ENCODE results near the gene VAMP1. TPM values are rescaled to one million over a fixed set of nuclear protein-coding genes. Genes with fewer than 3 reads are reported as not detected.

Gene VAMP1
- total RNA-seq (2013; cell fraction: nucleolus; rRNA removed), result 46.0 and 47.7 TPM in 2 replicates
- 28.9 and 31.5 TPM in 2 replicates for total RNA-seq (2014; rRNA removed)
- total RNA-seq (2014; rRNA removed; fragmentation: Illumina TruSeq; extraction: Trizol), result 14.8 and 16.6 TPM in 2 replicates
- 26.0 and 26.2 TPM in 2 replicates for total RNA-seq (2021)
- 23.5 TPM for polyA plus RNA-seq (2011; ENCODE audit: low read depth)
- 37.1 and 41.3 TPM in 2 replicates for polyA plus RNA-seq (2011; rRNA removed)
- polyA plus RNA-seq (2011; cell fraction: cytosol; rRNA removed), result 43.5 and 45.8 TPM in 2 replicates
- polyA plus RNA-seq (2011; cell fraction: nucleus; rRNA removed), result 155 and 209 TPM in 2 replicates
- 33.3 and 39.4 TPM in 2 replicates for polyA plus RNA-seq (2012)
- 32.3 and 36.1 TPM in 2 replicates for polyA plus RNA-seq (2014; fragmentation: Illumina TruSeq; extraction: Trizol)
- polyA plus RNA-seq (2014; fragmentation: Nextera tagmentation; extraction: Ambion mirVana), result 1 to 10 TPM; 4.8 to 8.8 TPM
- polyA plus RNA-seq (2014; rRNA removed), result 121 and 123 TPM in 2 replicates
- polyA plus RNA-seq (2016; fragmentation: Nextera tagmentation; extraction: Ambion mirVana), result 10 to 100 TPM; 25.9 to 28.9 TPM
- polyA minus RNA-seq (2011; rRNA and poly(A)+ RNA removed), result 15.5 and 19.4 TPM in 2 replicates
- polyA minus RNA-seq (2011; cell fraction: cytosol; rRNA and poly(A)+ RNA removed), result 8.6 and 14.3 TPM in 2 replicates
- 19.2 and 24.9 TPM in 2 replicates for polyA minus RNA-seq (2011; cell fraction: nucleus; rRNA and poly(A)+ RNA removed)
- percentile 93 among the genes with signal in this experiment for Bru-seq, nascent RNA
- percentile 82 among the genes with signal in this experiment for BruChase-seq, experiment 1, labeled RNA remaining after a 6-hour chase
- percentile 90 among the genes with signal in this experiment for BruChase-seq, experiment 2, labeled RNA remaining after a 2-hour chase
- long read RNA-seq, experiment 1, partial matches to known transcripts, result 0 of 3 reads
- long read RNA-seq, experiment 1, other reads (novel, unspliced or antisense), result 2 of 3 reads
- long read RNA-seq, experiment 2, partial matches to known transcripts, result 0 of 2 reads
- long read RNA-seq, experiment 2, other reads (novel, unspliced or antisense), result 2 of 2 reads

DNA sequence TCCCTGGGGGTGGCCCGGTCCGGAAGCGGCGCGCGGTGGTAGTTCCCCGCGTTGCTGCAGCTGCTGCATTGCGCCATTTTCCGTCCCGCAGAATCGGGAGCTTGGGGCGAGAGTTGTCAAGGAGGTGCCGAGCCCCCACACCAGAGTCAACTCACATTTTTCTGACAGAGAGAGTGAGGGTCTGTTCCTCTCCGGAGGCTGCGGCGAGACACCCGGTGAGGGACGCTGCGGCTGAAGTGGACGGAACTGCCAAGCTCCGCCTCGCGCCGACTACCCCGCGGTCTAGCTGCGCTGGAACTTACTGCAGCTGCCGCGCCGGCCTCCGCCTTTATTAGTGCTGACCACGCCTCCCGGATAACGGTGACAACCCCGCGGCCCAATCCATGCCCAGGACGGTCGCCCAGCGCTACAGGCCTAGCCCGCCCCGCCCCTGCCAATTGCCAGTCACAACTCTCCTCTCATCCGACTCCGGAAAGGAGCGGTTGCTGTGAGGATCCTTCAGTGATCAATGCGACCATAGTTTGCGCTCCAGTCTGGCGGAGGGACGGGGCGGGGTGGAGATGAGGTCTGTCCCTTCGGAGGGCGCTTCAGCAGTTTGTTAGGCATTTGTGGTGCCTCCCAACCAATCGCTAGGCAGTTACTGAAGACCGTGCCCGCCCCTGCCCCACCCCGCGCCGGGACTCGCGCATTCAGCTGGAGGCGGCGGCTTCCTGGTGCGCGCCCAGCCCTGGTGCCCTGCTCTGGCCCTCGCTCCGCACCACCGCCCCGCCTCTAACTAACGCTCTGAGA is at the start of gene VAMP1:
TSS of gene VAMP1 (minus strand) at position 303 of the 789 bp plus-strand sequence. CDS start at position 157, 146 bp downstream.
- Histone ChIP-seq H3K27ac (ENCODE audit: control insufficient read depth, insufficient read depth) (peak within 1 kb of the TSS; percentile 63), H3K9me3 (replicated peaks; ENCODE audit: control insufficient read depth, insufficient read depth, low read length) (no peaks in the 10 kb centered on the region), H2AFZ (ENCODE audit: control insufficient read depth, low read depth, low read length) (peak within 1 kb of the TSS; percentile 91), H3K4me2 (ENCODE audit: control insufficient read depth, insufficient read depth) (peak within 1 kb of the TSS; percentile 95), H3K36me3 (ENCODE audit: control insufficient read depth in 2 of 2, insufficient read depth in 2 of 2, low read length in 1 of 2) (peaks cover 3 to 8% of the 10 kb centered on the region in 2 experiments; a peak in 3 of 4 replicates), H3K79me2 (ENCODE audit: control insufficient read depth, insufficient read depth, low read length) (peaks cover 46% of the 10 kb centered on the region), H3K4me1 (ENCODE audit: control insufficient read depth, insufficient read depth, low read length) (peaks cover 18% of the 10 kb centered on the region), H3K4me3 (peak within 1 kb of the TSS; percentile 99), H3K9ac (ENCODE audit: control insufficient read depth, insufficient read depth, low read length) (peak within 1 kb of the TSS; percentile 52), H4K20me1 (ENCODE audit: control insufficient read depth, insufficient read depth) (no peaks in the 10 kb centered on the region), H3K27me3 (replicated peaks in 1 of 2; ENCODE audit: control insufficient read depth in 2 of 2, insufficient read depth in 2 of 2, low read length in 1 of 2) (no peaks in the 10 kb centered on the region)
- ChIA-PET SMC1A (ENCODE audit: uncharacterized antibody, unreplicated experiment) (interaction anchor here (0.7 to 4.1 kb wide), 18 partner anchors 8 to 193 kb away, joined by 3 to 27 read pairs (median 4); partner anchors contain the start of genes MRPL51 and TAPBPL), RAD21 (ENCODE audit: unreplicated experiment) (interaction anchor here (0.7 to 4.5 kb wide), 16 partner anchors 9 to 147 kb away, joined by 3 to 43 read pairs (median 6); partner anchors contain the start of genes MRPL51 and TAPBPL), POLR2A (interaction anchor here (0.6 to 4.7 kb wide), 32 partner anchors 9 to 656 kb away, joined by 3 to 46 read pairs (median 4); partner anchors contain the start of genes CD27, GAPDH, IFFO1 and LPAR5), CTCF (interaction anchor here (0.8 to 5.6 kb wide), 15 partner anchors 10 to 148 kb away, joined by 3 to 73 read pairs (median 4); partner anchors contain the start of genes GAPDH and TAPBPL)
- 1% methylated on average over 68 of the region's 69 CpGs for WGBS (ENCODE audit: insufficient coverage, insufficient replicate concordance, low lambda C conversion rate, missing lambda C conversion rate)
- intact Hi-C loops (cut with micrococcal nuclease; ENCODE audit: unreplicated experiment), result loop anchor here (1.0 kb wide), 1 partner anchor 23 kb away; the partner anchor contains the start of gene MRPL51
- DNase-seq (ENCODE audit: low read depth, low spot score) (peak; percentile 92), ATAC-seq (peak; percentile 96), FAIRE-seq (peak; percentile 7)
- no TSS peak for BruUV-seq (replicated peaks)
- in situ Hi-C loops (cut with MboI), result no loop called here
- TF ChIP-seq SIX5 (IDR thresholded peaks at IDR 0.05; ENCODE audit: low read depth, low read length, severe bottlenecking) (no peak), BCL11A (IDR thresholded peaks at IDR 0.05; ENCODE audit: low read depth, low read length) (no peak), CBFB (IDR thresholded peaks at IDR 0.05; ENCODE audit: low read depth) (peak; percentile 98), POLR2AphosphoS5 (IDR thresholded peaks at IDR 0.05; ENCODE audit: low read length) (peak; percentile 100), TBL1XR1 (IDR thresholded peaks at IDR 0.05; ENCODE audit: low read depth, low read length) (0 out of 2 replicates have a peak, but pooled peaks have one; percentile 29), E2F8 (IDR thresholded peaks at IDR 0.05; ENCODE audit: low read depth, partially characterized antibody) (no peak), NKRF (conservative IDR thresholded peaks at IDR 0.05) (peak; percentile 88), HDAC6 (IDR thresholded peaks at IDR 0.05; ENCODE audit: unreplicated experiment) (peak; percentile 94), STAT1 (conservative IDR thresholded peaks at IDR 0.05) (no peak), POLR2A (IDR thresholded peaks at IDR 0.05; ENCODE audit: low read depth, low read length) (peak; percentile 100), YY1 (IDR thresholded peaks at IDR 0.05; ENCODE audit: low read depth, low read length) (peak; percentile 79), BACH1 (IDR thresholded peaks at IDR 0.05; ENCODE audit: borderline replicate concordance) (peak; percentile 95), FOS (IDR thresholded peaks at IDR 0.05; ENCODE audit: borderline replicate concordance, extremely low read depth, insufficient read length) (no peak)
